GM23338 (cell line): ENCODE results near the gene EEPD1. TPM values are rescaled to one million over a fixed set of nuclear protein-coding genes. Genes with fewer than 3 reads are reported as not detected.

Experiments used
- ATAC-seq: fragments of 200-7000 bp; cut with Tn5 transposase; 3 replicates; pipeline ENCODE4 v1.9.1; 2020
- DNase-seq: peaks from one replicate; pipeline ENCODE4 v3.0.0-alpha.2; 2015; ENCODE audit warnings: low spot score
- H2AFZ ChIP-seq: fragments of 200-600 bp; sonication (generic); 2 replicates; pipeline ENCODE4 v1.8.0; 2016; ENCODE audit warnings: antibody characterized with exemption, mild to moderate bottlenecking, moderate library complexity
- H3F3A ChIP-seq: fragments of 200-600 bp; sonication (generic); replicated peaks from 2 replicates; pipeline ENCODE4 v1.8.0; 2017; ENCODE audit warnings: antibody characterized with exemption, mixed run types, low read depth
- H3K27ac ChIP-seq: fragments of 200-600 bp; sonication (generic); 2 replicates; pipeline ENCODE4 v1.6.1; 2016; ENCODE audit warnings: low read depth
- H3K27me3 ChIP-seq: fragments of 200-600 bp; sonication (generic); 2 replicates; pipeline ENCODE4 v1.8.0; 2016; ENCODE audit warnings: mild to moderate bottlenecking, mixed run types, moderate library complexity; ENCODE audit not compliant: insufficient read depth
- H3K36me3 ChIP-seq: fragments of 200-600 bp; sonication (generic); 2 replicates; pipeline ENCODE4 v1.8.0; 2016; ENCODE audit warnings: mild to moderate bottlenecking; ENCODE audit not compliant: insufficient read depth
- H3K4me1 ChIP-seq: fragments of 200-600 bp; sonication (generic); 2 replicates; pipeline ENCODE4 v1.8.0; 2016; ENCODE audit warnings: mild to moderate bottlenecking, moderate library complexity; ENCODE audit not compliant: insufficient read depth
- H3K4me2 ChIP-seq: fragments of 200-600 bp; sonication (generic); 2 replicates; pipeline ENCODE4 v1.7.1; 2017; ENCODE audit warnings: mixed run types
- H3K4me3 ChIP-seq: fragments of 200-600 bp; sonication (generic); 2 replicates; pipeline ENCODE4 v1.6.1; 2016; ENCODE audit warnings: mixed run types
- H3K79me2 ChIP-seq: fragments of 200-600 bp; sonication (generic); replicated peaks from 2 replicates; pipeline ENCODE4 v1.8.0; 2017; ENCODE audit warnings: mild to moderate bottlenecking; ENCODE audit not compliant: insufficient read depth
- H3K9me2 ChIP-seq: fragments of 200-600 bp; sonication (generic); 2 replicates; pipeline ENCODE4 v1.8.0; 2017; ENCODE audit not compliant: insufficient read depth
- H4K20me1 ChIP-seq: fragments of 200-600 bp; sonication (generic); replicated peaks from 2 replicates; pipeline ENCODE4 v1.8.0; 2017; ENCODE audit warnings: mild to moderate bottlenecking; ENCODE audit not compliant: insufficient read depth
- H3K27ac Mint-ChIP-seq: 2 replicates; pipeline ENCODE4 v1.8.0; 2020; ENCODE audit warnings: inconsistent platforms, mild to moderate bottlenecking, moderate library complexity, mixed read lengths
- H3K27me3 Mint-ChIP-seq: 3 replicates; pipeline ENCODE4 v1.8.0; 2022; ENCODE audit warnings: low read depth, mild to moderate bottlenecking, moderate library complexity, mixed read lengths, inconsistent platforms; ENCODE audit not compliant: insufficient read depth, poor library complexity
- H3K36me3 Mint-ChIP-seq: 3 replicates; pipeline ENCODE4 v1.8.0; 2021; ENCODE audit warnings: low read depth, mild to moderate bottlenecking, inconsistent platforms, moderate library complexity, mixed read lengths
- H3K4me1 Mint-ChIP-seq: 3 replicates; pipeline ENCODE4 v1.8.0; 2020; ENCODE audit warnings: mild to moderate bottlenecking, inconsistent platforms, mixed read lengths
- H3K4me3 Mint-ChIP-seq: 3 replicates; pipeline ENCODE4 v1.8.0; 2021; ENCODE audit warnings: moderate library complexity, mild to moderate bottlenecking, inconsistent platforms, mixed read lengths
- H3K9me3 Mint-ChIP-seq: 3 replicates; pipeline ENCODE4 v1.8.0; 2020; ENCODE audit warnings: moderate library complexity, mild to moderate bottlenecking, inconsistent platforms, mixed read lengths
- CREB1 ChIP-seq: fragments of 250-450 bp; sonication (Bioruptor Pico); IDR thresholded peaks from 2 replicates; pipeline ENCODE4 v1.5.0; 2020; ENCODE audit warnings: low read depth, mild to moderate bottlenecking, moderate library complexity
- CTCF ChIP-seq, 2 experiments: fragments of 200-600 bp in 1 of 2; sonication (generic) in 1 of 2; conservative IDR thresholded peaks; 2 replicates each; pipeline versions ENCODE4 v1.5.1 to v1.6.1; 2016 to 2017; ENCODE audit warnings: antibody characterized with exemption in 2 of 2, low read depth in 2 of 2, mild to moderate bottlenecking in 2 of 2, moderate library complexity in 1 of 2
- EZH2 ChIP-seq: fragments of 200-600 bp; sonication (generic); IDR thresholded peaks from one replicate; pipeline ENCODE4 v1.8.0; 2017; ENCODE audit warnings: antibody characterized with exemption, mild to moderate bottlenecking, low read depth; ENCODE audit not compliant: unreplicated experiment
- EZH2phosphoT487 ChIP-seq: fragments of 200-600 bp; sonication (generic); IDR thresholded peaks from one replicate; pipeline ENCODE4 v1.8.1; 2018; ENCODE audit warnings: antibody characterized with exemption; ENCODE audit not compliant: unreplicated experiment
- JUNB ChIP-seq: IDR thresholded peaks from one replicate; pipeline ENCODE4 v1.6.1; 2016; ENCODE audit warnings: antibody characterized with exemption; ENCODE audit not compliant: unreplicated experiment
- NANOG ChIP-seq: IDR thresholded peaks from 2 replicates; pipeline ENCODE4 v1.6.1; 2016; ENCODE audit warnings: antibody characterized with exemption, borderline replicate concordance
- POLR2AphosphoS5 ChIP-seq: IDR thresholded peaks from 2 replicates; pipeline ENCODE4 v1.6.1; 2016; ENCODE audit warnings: antibody characterized with exemption, low read depth
- STAT1 ChIP-seq: IDR thresholded peaks from one replicate; pipeline ENCODE4 v1.6.1; 2016; ENCODE audit warnings: antibody characterized with exemption; ENCODE audit not compliant: unreplicated experiment
- ZNF114 ChIP-seq: fragments of 250-450 bp; sonication (Bioruptor Pico); IDR thresholded peaks from 2 replicates; pipeline ENCODE4 v1.5.0; 2020; ENCODE audit warnings: mild to moderate bottlenecking, moderate library complexity
- ZNF331 ChIP-seq: fragments of 250-450 bp; sonication (Bioruptor Pico); IDR thresholded peaks from 2 replicates; pipeline ENCODE4 v1.5.0; 2020; ENCODE audit warnings: low read depth, mild to moderate bottlenecking, moderate library complexity
- polyA plus RNA-seq: library from polyadenylated mRNA; unstranded; fragments of >200 nt; fragmentation: Nextera tagmentation; extraction: Ambion mirVana; gene quantifications from 2 replicates; pipeline ENCODE4 v1.2.1, GENCODE V29; 2016
- total RNA-seq: library from RNA; depleted of rRNA; stranded (reverse); fragments of >200 nt; shearing (Covaris generic); gene quantifications from 2 replicates; pipeline ENCODE4 v1.2.3, GENCODE V29; 2014
- TF ChIP-seq, protein P1 (sequence below): IDR thresholded peaks from one replicate; pipeline ENCODE4 v1.6.1; 2018; ENCODE audit warnings: antibody characterized with exemption; ENCODE audit not compliant: unreplicated experiment
- TF ChIP-seq, protein P2 (sequence below): IDR thresholded peaks from 2 replicates; pipeline ENCODE4 v1.6.1; 2016; ENCODE audit warnings: antibody characterized with exemption
- TF ChIP-seq, protein P3 (sequence below): fragments of 250-450 bp; sonication (Bioruptor Pico); IDR thresholded peaks from 2 replicates; pipeline ENCODE4 v1.5.0; 2020; ENCODE audit warnings: mild to moderate bottlenecking, moderate library complexity

EEPD1 gene
- total and polyA plus RNA-seq, 2 experiments from 2014 or later = 4.1 to 17.1 TPM

GRCh38 chr7:36137754-36138153 is 15.3 kb upstream of the EEPD1 start:
- no peak overlapping the region for H3K4me3 ChIP-seq
- no peaks in the 10 kb centered on the region for H3K9me3 Mint-ChIP-seq
- H3K4me1 ChIP-seq = no peaks in the 10 kb centered on the region
- H3F3A ChIP-seq = no peaks in the 10 kb centered on the region
- H3K27ac ChIP-seq = no peak overlapping the region
- no peaks in the 10 kb centered on the region for H3K9me2 ChIP-seq
- no peak for DNase-seq
- H3K36me3 ChIP-seq = no peaks in the 10 kb centered on the region
- no peak overlapping the region for H3K4me2 ChIP-seq
- no peak overlapping the region for H3K27ac Mint-ChIP-seq
- no peaks in the 10 kb centered on the region for H3K36me3 Mint-ChIP-seq
- TF ChIP-seq CREB1 (CRISPR knock-in tag) (no peak), STAT1 (no peak), POLR2AphosphoS5 (no peak), EZH2phosphoT487 (no peak), CTCF (conservative IDR thresholded peaks at IDR 0.05; ENCODE audit: low read depth in 2 of 2) (no peak), ZNF331 (CRISPR knock-in tag) (no peak), ZNF114 (CRISPR knock-in tag) (no peak), JUNB (no peak), EZH2 (no peak), NANOG (no peak)
- TF ChIP-seq, protein P1, sequence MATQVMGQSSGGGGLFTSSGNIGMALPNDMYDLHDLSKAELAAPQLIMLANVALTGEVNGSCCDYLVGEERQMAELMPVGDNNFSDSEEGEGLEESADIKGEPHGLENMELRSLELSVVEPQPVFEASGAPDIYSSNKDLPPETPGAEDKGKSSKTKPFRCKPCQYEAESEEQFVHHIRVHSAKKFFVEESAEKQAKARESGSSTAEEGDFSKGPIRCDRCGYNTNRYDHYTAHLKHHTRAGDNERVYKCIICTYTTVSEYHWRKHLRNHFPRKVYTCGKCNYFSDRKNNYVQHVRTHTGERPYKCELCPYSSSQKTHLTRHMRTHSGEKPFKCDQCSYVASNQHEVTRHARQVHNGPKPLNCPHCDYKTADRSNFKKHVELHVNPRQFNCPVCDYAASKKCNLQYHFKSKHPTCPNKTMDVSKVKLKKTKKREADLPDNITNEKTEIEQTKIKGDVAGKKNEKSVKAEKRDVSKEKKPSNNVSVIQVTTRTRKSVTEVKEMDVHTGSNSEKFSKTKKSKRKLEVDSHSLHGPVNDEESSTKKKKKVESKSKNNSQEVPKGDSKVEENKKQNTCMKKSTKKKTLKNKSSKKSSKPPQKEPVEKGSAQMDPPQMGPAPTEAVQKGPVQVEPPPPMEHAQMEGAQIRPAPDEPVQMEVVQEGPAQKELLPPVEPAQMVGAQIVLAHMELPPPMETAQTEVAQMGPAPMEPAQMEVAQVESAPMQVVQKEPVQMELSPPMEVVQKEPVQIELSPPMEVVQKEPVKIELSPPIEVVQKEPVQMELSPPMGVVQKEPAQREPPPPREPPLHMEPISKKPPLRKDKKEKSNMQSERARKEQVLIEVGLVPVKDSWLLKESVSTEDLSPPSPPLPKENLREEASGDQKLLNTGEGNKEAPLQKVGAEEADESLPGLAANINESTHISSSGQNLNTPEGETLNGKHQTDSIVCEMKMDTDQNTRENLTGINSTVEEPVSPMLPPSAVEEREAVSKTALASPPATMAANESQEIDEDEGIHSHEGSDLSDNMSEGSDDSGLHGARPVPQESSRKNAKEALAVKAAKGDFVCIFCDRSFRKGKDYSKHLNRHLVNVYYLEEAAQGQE = no peak
- TF ChIP-seq, protein P2, sequence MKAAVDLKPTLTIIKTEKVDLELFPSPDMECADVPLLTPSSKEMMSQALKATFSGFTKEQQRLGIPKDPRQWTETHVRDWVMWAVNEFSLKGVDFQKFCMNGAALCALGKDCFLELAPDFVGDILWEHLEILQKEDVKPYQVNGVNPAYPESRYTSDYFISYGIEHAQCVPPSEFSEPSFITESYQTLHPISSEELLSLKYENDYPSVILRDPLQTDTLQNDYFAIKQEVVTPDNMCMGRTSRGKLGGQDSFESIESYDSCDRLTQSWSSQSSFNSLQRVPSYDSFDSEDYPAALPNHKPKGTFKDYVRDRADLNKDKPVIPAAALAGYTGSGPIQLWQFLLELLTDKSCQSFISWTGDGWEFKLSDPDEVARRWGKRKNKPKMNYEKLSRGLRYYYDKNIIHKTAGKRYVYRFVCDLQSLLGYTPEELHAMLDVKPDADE = no peak
- TF ChIP-seq, protein P3, sequence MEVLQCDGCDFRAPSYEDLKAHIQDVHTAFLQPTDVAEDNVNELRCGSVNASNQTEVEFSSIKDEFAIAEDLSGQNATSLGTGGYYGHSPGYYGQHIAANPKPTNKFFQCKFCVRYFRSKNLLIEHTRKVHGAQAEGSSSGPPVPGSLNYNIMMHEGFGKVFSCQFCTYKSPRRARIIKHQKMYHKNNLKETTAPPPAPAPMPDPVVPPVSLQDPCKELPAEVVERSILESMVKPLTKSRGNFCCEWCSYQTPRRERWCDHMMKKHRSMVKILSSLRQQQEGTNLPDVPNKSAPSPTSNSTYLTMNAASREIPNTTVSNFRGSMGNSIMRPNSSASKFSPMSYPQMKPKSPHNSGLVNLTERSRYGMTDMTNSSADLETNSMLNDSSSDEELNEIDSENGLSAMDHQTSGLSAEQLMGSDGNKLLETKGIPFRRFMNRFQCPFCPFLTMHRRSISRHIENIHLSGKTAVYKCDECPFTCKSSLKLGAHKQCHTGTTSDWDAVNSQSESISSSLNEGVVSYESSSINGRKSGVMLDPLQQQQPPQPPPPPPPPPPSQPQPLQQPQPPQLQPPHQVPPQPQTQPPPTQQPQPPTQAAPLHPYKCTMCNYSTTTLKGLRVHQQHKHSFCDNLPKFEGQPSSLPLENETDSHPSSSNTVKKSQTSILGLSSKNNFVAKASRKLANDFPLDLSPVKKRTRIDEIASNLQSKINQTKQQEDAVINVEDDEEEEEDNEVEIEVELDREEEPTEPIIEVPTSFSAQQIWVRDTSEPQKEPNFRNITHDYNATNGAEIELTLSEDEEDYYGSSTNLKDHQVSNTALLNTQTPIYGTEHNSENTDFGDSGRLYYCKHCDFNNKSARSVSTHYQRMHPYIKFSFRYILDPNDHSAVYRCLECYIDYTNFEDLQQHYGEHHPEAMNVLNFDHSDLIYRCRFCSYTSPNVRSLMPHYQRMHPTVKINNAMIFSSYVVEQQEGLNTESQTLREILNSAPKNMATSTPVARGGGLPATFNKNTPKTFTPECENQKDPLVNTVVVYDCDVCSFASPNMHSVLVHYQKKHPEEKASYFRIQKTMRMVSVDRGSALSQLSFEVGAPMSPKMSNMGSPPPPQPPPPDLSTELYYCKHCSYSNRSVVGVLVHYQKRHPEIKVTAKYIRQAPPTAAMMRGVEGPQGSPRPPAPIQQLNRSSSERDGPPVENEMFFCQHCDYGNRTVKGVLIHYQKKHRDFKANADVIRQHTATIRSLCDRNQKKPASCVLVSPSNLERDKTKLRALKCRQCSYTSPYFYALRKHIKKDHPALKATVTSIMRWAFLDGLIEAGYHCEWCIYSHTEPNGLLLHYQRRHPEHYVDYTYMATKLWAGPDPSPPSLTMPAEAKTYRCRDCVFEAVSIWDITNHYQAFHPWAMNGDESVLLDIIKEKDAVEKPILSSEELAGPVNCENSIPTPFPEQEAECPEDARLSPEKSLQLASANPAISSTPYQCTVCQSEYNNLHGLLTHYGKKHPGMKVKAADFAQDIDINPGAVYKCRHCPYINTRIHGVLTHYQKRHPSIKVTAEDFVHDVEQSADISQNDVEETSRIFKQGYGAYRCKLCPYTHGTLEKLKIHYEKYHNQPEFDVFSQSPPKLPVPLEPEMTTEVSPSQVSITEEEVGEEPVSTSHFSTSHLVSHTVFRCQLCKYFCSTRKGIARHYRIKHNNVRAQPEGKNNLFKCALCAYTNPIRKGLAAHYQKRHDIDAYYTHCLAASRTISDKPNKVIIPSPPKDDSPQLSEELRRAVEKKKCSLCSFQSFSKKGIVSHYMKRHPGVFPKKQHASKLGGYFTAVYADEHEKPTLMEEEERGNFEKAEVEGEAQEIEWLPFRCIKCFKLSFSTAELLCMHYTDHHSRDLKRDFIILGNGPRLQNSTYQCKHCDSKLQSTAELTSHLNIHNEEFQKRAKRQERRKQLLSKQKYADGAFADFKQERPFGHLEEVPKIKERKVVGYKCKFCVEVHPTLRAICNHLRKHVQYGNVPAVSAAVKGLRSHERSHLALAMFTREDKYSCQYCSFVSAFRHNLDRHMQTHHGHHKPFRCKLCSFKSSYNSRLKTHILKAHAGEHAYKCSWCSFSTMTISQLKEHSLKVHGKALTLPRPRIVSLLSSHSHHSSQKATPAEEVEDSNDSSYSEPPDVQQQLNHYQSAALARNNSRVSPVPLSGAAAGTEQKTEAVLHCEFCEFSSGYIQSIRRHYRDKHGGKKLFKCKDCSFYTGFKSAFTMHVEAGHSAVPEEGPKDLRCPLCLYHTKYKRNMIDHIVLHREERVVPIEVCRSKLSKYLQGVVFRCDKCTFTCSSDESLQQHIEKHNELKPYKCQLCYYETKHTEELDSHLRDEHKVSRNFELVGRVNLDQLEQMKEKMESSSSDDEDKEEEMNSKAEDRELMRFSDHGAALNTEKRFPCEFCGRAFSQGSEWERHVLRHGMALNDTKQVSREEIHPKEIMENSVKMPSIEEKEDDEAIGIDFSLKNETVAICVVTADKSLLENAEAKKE (CRISPR knock-in tag) = no peak
- no peaks in the 10 kb centered on the region for H3K27me3 ChIP-seq
- no peak overlapping the region for H3K4me3 Mint-ChIP-seq
- H3K27me3 Mint-ChIP-seq = peaks cover 1% of the 10 kb centered on the region
- H2AFZ ChIP-seq = no peak overlapping the region
- no peaks in the 10 kb centered on the region for H3K4me1 Mint-ChIP-seq
- H3K79me2 ChIP-seq = no peaks in the 10 kb centered on the region
- ATAC-seq = no peak
- H4K20me1 ChIP-seq = no peaks in the 10 kb centered on the region
